A549 (cell line): Measurements from ENCODE around the gene AKAP8L. TPM values are rescaled to one million over a fixed set of nuclear protein-coding genes. Genes with fewer than 3 reads are reported as not detected.

Source experiments
- ATAC-seq, 2 experiments: fragments of 200-7000 bp in 1 of 2; fragments of >200 bp in 1 of 2; cut with Nextera tagmentation in 1 of 2; cut with Tn5 transposase in 1 of 2; 3 replicates each; pipeline versions ENCODE4 v1.8.0 to v1.9.1; 2018 to 2020; ENCODE audit warnings: mild to moderate bottlenecking in 1 of 2, moderate library complexity in 1 of 2
- CTCF ChIA-PET: fragments of 300-600 bp; sonication (Branson Sonifier 250); formaldehyde crosslinking; extraction: SDS; loops from one replicate; lab custom pipeline; 2021; ENCODE audit warnings: antibody characterized with exemption, inconsistent platforms; lab: Yijun Ruan, JAX
- POLR2A ChIA-PET: fragments of 350-600 bp; formaldehyde crosslinking; extraction: SDS; loops from one replicate; lab custom pipeline; 2021; ENCODE audit warnings: antibody characterized with exemption, inconsistent platforms; lab: Yijun Ruan, JAX
- DNase-seq, 2 experiments: peaks; one replicate each; pipeline versions ENCODE4 v3.0.0 to v3.0.0-alpha.2; 2011 to 2016; ENCODE audit warnings: low read depth in 1 of 2, low spot score in 1 of 2
- FAIRE-seq: peaks from 2 replicates; lab custom pipeline; 2011; peaks lifted over from hg19 to GRCh38; lab: Jason Lieb, UNC
- H3K27ac ChIP-seq, 2 experiments: fragments of >200 bp; sonication (Bioruptor Twin); formaldehyde crosslinking; 3 replicates each; pipeline ENCODE4 v1.5.1; 2016 to 2017
- H3K4me1 ChIP-seq: fragments of >200 bp; sonication (Bioruptor Twin); formaldehyde crosslinking; 3 replicates; pipeline ENCODE4 v1.6.1; 2016
- H3K4me2 ChIP-seq: fragments of >200 bp; sonication (Bioruptor Twin); formaldehyde crosslinking; 3 replicates; pipeline ENCODE4 v1.6.1; 2016
- H3K4me3 ChIP-seq: fragments of >200 bp; sonication (Bioruptor Twin); formaldehyde crosslinking; 3 replicates; pipeline ENCODE4 v1.5.1; 2016
- H3K9me3 ChIP-seq: fragments of >200 bp; sonication (Bioruptor Twin); formaldehyde crosslinking; 3 replicates; pipeline ENCODE4 v1.6.1; 2016
- CBX8 ChIP-seq: fragments of 200-600 bp; sonication (generic); IDR thresholded peaks from 2 replicates; pipeline ENCODE4 v1.6.1; 2016
- CHD2 ChIP-seq: fragments of 150-350 bp; IDR thresholded peaks from 2 replicates; pipeline ENCODE4 v1.6.1; 2014; ENCODE audit warnings: low read length; ENCODE audit not compliant: partially characterized antibody
- CHD4 ChIP-seq: fragments of 200-600 bp; sonication (generic); IDR thresholded peaks from 2 replicates; pipeline ENCODE4 v1.6.1; 2016; ENCODE audit warnings: antibody characterized with exemption, mild to moderate bottlenecking, borderline replicate concordance
- FOSB ChIP-seq: fragments of 250-450 bp; sonication (Bioruptor Pico); IDR thresholded peaks from 2 replicates; pipeline ENCODE4 v1.5.0; 2020; ENCODE audit warnings: mild to moderate bottlenecking, moderate library complexity
- FOSL2 ChIP-seq, 2 experiments: fragments of 450-650 bp in 1 of 2; fragments of >200 bp in 1 of 2; sonication (Bioruptor Twin) in 1 of 2; formaldehyde crosslinking; IDR thresholded peaks; 2 replicates each; pipeline versions ENCODE4 v1.5.0 to v1.6.1; 2016 to 2020; ENCODE audit warnings: mild to moderate bottlenecking in 1 of 2, moderate library complexity in 1 of 2
- FOXS1 ChIP-seq: fragments of 250-450 bp; sonication (Bioruptor Pico); IDR thresholded peaks from 2 replicates; pipeline ENCODE4 v1.5.0; 2020; ENCODE audit warnings: mild to moderate bottlenecking, moderate library complexity
- HDAC2 ChIP-seq: fragments of 200-600 bp; sonication (generic); IDR thresholded peaks from 2 replicates; pipeline ENCODE4 v1.6.1; 2016
- HEYL ChIP-seq: fragments of 250-450 bp; sonication (Bioruptor Pico); IDR thresholded peaks from 2 replicates; pipeline ENCODE4 v1.8.0; 2021; ENCODE audit warnings: mild to moderate bottlenecking, moderate library complexity
- HOXB5 ChIP-seq: fragments of 250-450 bp; sonication (Bioruptor Pico); IDR thresholded peaks from 2 replicates; pipeline ENCODE4 v1.5.0; 2020; ENCODE audit warnings: mild to moderate bottlenecking, moderate library complexity
- JUN ChIP-seq, 2 experiments: fragments of >200 bp; sonication (Bioruptor Twin); formaldehyde crosslinking; IDR thresholded peaks; 2 replicates in 1 of 2; 3 replicates in 1 of 2; pipeline ENCODE4 v1.6.1; 2016 to 2017
- JUNB ChIP-seq: fragments of >200 bp; sonication (Bioruptor Twin); formaldehyde crosslinking; IDR thresholded peaks from 2 replicates; pipeline ENCODE4 v1.6.1; 2016
- KDM1A ChIP-seq: fragments of 200-600 bp; sonication (generic); IDR thresholded peaks from 2 replicates; pipeline ENCODE4 v1.6.1; 2016; ENCODE audit warnings: low read depth, mild to moderate bottlenecking
- MAX ChIP-seq: IDR thresholded peaks from 2 replicates; pipeline ENCODE4 v1.6.1; 2012
- MAZ ChIP-seq: fragments of 150-350 bp; IDR thresholded peaks from 2 replicates; pipeline ENCODE4 v1.6.1; 2014; ENCODE audit warnings: antibody characterized with exemption, low read depth, low read length, borderline replicate concordance
- POLR2AphosphoS2 ChIP-seq: conservative IDR thresholded peaks from 2 replicates; pipeline ENCODE4 v1.6.1; 2012; ENCODE audit warnings: low read length, improper control_type of control experiment, inconsistent platforms
- RAD21 ChIP-seq, 2 experiments: fragments of >200 bp in 1 of 2; sonication (Bioruptor Twin) in 1 of 2; formaldehyde crosslinking in 1 of 2; IDR thresholded peaks in 1 of 2; conservative IDR thresholded peaks in 1 of 2; 2 replicates in 1 of 2; 3 replicates in 1 of 2; pipeline ENCODE4 v1.6.1; 2012 to 2018; ENCODE audit warnings: inconsistent platforms in 1 of 2
- RCOR1 ChIP-seq: fragments of 150-350 bp; IDR thresholded peaks from 2 replicates; pipeline ENCODE4 v1.6.1; 2014; ENCODE audit warnings: antibody characterized with exemption, low read length, low read depth
- REST ChIP-seq: fragments of 200-600 bp; sonication (generic); IDR thresholded peaks from 2 replicates; pipeline ENCODE4 v1.6.1; 2016; ENCODE audit warnings: antibody characterized with exemption, mild to moderate bottlenecking, moderate library complexity
- RFX5 ChIP-seq: fragments of 450-650 bp; IDR thresholded peaks from 2 replicates; pipeline ENCODE4 v1.7.1; 2014; ENCODE audit warnings: antibody characterized with exemption, mild to moderate bottlenecking, moderate library complexity
- TP53 ChIP-seq: fragments of 250-450 bp; sonication (Bioruptor Pico); IDR thresholded peaks from 2 replicates; pipeline ENCODE4 v1.5.0; 2021; ENCODE audit warnings: mild to moderate bottlenecking, moderate library complexity
- ZC3H11A ChIP-seq: fragments of 450-650 bp; IDR thresholded peaks from 2 replicates; pipeline ENCODE4 v1.6.1; 2014; ENCODE audit warnings: antibody characterized with exemption, mild to moderate bottlenecking
- WGBS: methylation state at CpG from one replicate; pipeline ENCODE4 v1.1.6; 2017; ENCODE audit errors: missing lambda C conversion rate; 5-methylcytosine and 5-hydroxymethylcytosine counted together
- polyA plus RNA-seq, 4 experiments: library from polyadenylated mRNA; depleted of rRNA in 3 of 4; stranded (reverse); fragments of >200 nt; fragmentation: RNase III in 1 of 4; extraction: RNeasy Plus Mini Kit Qiagen cat#74134 plus additional on column Dnase treatment in 1 of 4; gene quantifications; 2 replicates in 3 of 4; 3 replicates in 1 of 4; pipeline ENCODE4 v1.2.3, GENCODE V29; 2011 to 2017
- TF ChIP-seq, protein P1 (sequence below): fragments of >200 bp; sonication (Bioruptor Twin); formaldehyde crosslinking; IDR thresholded peaks from 2 replicates; pipeline ENCODE4 v1.6.1; 2016

Gene AKAP8L
- polyA plus RNA-seq, 2 of the 4 experiments (the other 2 are of a cell fraction): 28.4 to 42.9 TPM

DNA sequence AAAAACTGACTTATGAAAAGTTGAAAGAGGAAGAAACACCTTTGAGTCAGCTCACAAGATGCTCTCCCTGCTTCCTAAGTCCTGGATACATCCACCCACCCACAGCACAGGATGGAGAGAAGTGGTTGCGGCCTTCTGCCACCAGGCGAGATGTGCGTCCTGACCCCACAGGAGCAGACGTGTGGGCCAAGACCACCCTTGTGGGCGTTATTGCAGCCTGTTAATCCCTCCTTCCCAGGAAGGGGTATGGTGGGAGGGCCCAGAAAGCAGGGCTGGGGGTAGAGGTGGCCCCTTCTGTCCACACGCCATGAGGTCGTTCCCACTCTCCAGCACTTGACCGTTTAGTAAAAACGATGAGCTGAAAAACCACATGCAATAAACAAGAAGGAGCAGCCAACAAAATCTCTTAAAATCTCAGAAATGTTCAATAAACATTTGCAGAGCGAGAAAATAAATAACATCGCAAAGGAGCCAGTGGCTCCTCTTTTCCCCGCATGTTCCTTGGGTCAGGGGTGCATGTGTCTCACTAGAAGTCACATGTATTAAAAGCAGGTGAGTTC, 2.4 kb upstream of the AKAP8L start:
- POLR2A ChIA-PET: interaction anchor here (1.4 kb wide), 1 partner anchor 12 kb away, joined by 3 read pairs; no protein-coding TSS in a partner anchor

DNA sequence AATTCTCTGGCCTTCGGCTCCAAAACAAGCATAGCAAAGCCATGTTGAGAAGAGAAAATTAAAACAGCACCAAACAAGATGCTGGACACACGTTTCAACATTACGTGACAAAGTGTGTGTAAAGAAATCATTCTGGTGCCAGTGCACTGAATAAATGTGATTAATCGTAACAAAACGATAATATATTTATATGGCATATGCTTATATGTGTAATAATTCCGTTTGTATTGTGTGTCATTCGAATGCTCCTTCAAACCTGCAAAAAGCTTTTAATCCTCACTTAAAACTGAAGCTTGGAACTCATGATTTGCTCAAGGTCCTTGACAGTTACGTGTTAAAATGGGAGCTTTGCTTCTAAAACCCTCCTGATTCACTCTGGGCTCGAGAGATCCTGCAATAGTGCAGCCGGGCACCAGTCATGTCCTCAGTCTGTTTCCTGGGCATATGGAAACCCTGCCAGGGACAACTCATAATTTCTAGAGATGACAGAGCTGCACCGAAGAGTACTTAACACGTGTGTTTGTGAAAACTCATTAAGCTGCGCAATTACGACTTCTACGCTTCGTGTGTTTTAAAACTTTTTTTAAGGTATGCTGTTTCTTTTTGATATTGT, 731 bp upstream of the AKAP8L start:
- Histone ChIP-seq H3K4me3 (peak overlapping the region; percentile 38), H3K4me1 (peaks cover 14% of the 10 kb centered on the region), H3K9me3 (peaks cover 8% of the 10 kb centered on the region; the same call in 1 of the 3 replicates), H3K4me2 (peak overlapping the region; percentile 97), H3K27ac (peak overlapping the region; percentile 65 to 74)
- POLR2A ChIA-PET: interaction anchor here (0.5 to 3.1 kb wide), 10 partner anchors 11 to 912 kb away, joined by 3 to 34 read pairs (median 3); partner anchors contain the start of gene AKAP8
- 31% methylated on average over 16 of the region's 16 CpGs for WGBS
- DNase-seq (no peak), ATAC-seq (no peak), FAIRE-seq (no peak)
- TF ChIP-seq JUNB: no peak
- TF ChIP-seq MAZ: no peak
- peak in 1 of 2 experiments; percentile 3; a peak in 1 of 5 replicates for TF ChIP-seq RAD21 (conservative IDR thresholded peaks at IDR 0.05 in 1 of 2, IDR thresholded peaks at IDR 0.05 in 1 of 2)
- no peak for TF ChIP-seq CHD2
- CTCF ChIA-PET: interaction anchor here (0.6 to 3.5 kb wide), 18 partner anchors 9 to 632 kb away, joined by 3 to 15 read pairs (median 4); partner anchors contain the start of gene AKAP8

More for the DNA sequence above, 2.4 kb upstream of the AKAP8L start:
- ATAC-seq: no peak
- no peak for FAIRE-seq
- peaks cover 8% of the 10 kb centered on the region; the same call in 1 of the 3 replicates for H3K9me3 ChIP-seq
- H3K27ac ChIP-seq: no peak overlapping the region
- 93% methylated on average over 11 of the region's 12 CpGs for WGBS
- TF ChIP-seq, protein P1, sequence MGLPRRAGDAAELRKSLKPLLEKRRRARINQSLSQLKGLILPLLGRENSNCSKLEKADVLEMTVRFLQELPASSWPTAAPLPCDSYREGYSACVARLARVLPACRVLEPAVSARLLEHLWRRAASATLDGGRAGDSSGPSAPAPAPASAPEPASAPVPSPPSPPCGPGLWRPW: no peak
- TF ChIP-seq CHD2 (no peak), REST (no peak), RFX5 (no peak), FOSL2 (IDR thresholded peaks at IDR 0.05) (no peak), FOSL2 (CRISPR knock-in tag; IDR thresholded peaks at IDR 0.05) (no peak), RCOR1 (no peak), POLR2AphosphoS2 (no peak), CBX8 (no peak), HEYL (no peak), FOSB (CRISPR knock-in tag) (no peak), TP53 (CRISPR knock-in tag) (no peak), HDAC2 (no peak), JUN (IDR thresholded peaks at IDR 0.05) (no peak), MAX (no peak), ZC3H11A (no peak), FOXS1 (CRISPR knock-in tag) (no peak), HOXB5 (CRISPR knock-in tag) (no peak), KDM1A (no peak), CHD4 (no peak)
- no peak overlapping the region for H3K4me3 ChIP-seq
- H3K4me2 ChIP-seq: no peak overlapping the region
- CTCF ChIA-PET: interaction anchor here (1.8 to 3.5 kb wide), 3 partner anchors 15 to 134 kb away, joined by 6 to 15 read pairs (median 11); no protein-coding TSS in a partner anchor
- peaks cover 14% of the 10 kb centered on the region for H3K4me1 ChIP-seq
- DNase-seq: no peak
